Neural cell (in vitro differentiated cells): ENCODE data around the gene TSPAN9. TPM values are rescaled to one million over a fixed set of nuclear protein-coding genes. Genes with fewer than 3 reads are reported as not detected.

Experiments
- H2AFZ ChIP-seq: fragments of 200-600, 300-800 bp; sonication (generic), shearing (Covaris generic); 2 replicates; pipeline ENCODE4 v1.6.0; 2014; ENCODE audit warnings: low read depth, mild to moderate bottlenecking, antibody characterized with exemption, low read length, moderate library complexity
- H3F3A ChIP-seq: fragments of 200-600 bp; shearing (Covaris generic); 2 replicates; pipeline ENCODE4 v1.6.1; 2016; ENCODE audit warnings: mild to moderate bottlenecking, moderate library complexity, mixed read lengths, antibody characterized with exemption, low read length; ENCODE audit not compliant: insufficient read depth, poor library complexity, severe bottlenecking
- H3K27ac ChIP-seq: fragments of 200-600, 300-800 bp; sonication (generic), shearing (Covaris generic); 2 replicates; pipeline ENCODE4 v1.5.1; 2014; ENCODE audit warnings: mild to moderate bottlenecking, low read length, moderate library complexity
- H3K27me3 ChIP-seq: fragments of 300-800, 200-600 bp; sonication (generic), shearing (Covaris generic); 2 replicates; pipeline ENCODE4 v1.6.0; 2014; ENCODE audit warnings: mild to moderate bottlenecking, low read depth, low read length, moderate library complexity; ENCODE audit not compliant: insufficient read depth
- H3K36me3 ChIP-seq: fragments of 300-800, 200-600 bp; sonication (generic), shearing (Covaris generic); 2 replicates; pipeline ENCODE4 v1.5.1; 2014; ENCODE audit warnings: mild to moderate bottlenecking, antibody characterized with exemption, low read length, moderate library complexity; ENCODE audit not compliant: insufficient read depth
- H3K4me2 ChIP-seq: fragments of 300-800, 200-600 bp; sonication (generic), shearing (Covaris generic); 2 replicates; pipeline ENCODE4 v1.6.0; 2014; ENCODE audit warnings: mild to moderate bottlenecking, low read length
- H3K4me3 ChIP-seq: fragments of 300-800, 200-600 bp; sonication (generic), shearing (Covaris generic); 2 replicates; pipeline ENCODE4 v1.5.1; 2014; ENCODE audit warnings: mild to moderate bottlenecking, low read length, moderate library complexity
- H3K79me2 ChIP-seq: fragments of 200-600 bp; shearing (Covaris generic); replicated peaks from 2 replicates; pipeline ENCODE4 v1.6.0; 2014; ENCODE audit warnings: mild to moderate bottlenecking, low read length, moderate library complexity; ENCODE audit not compliant: insufficient read depth
- H3K9ac ChIP-seq: fragments of 300-800, 200-600 bp; sonication (generic), shearing (Covaris generic); 2 replicates; pipeline ENCODE4 v1.6.1; 2016; ENCODE audit warnings: mild to moderate bottlenecking, low read length, mixed read lengths
- H3K9me2 ChIP-seq: fragments of 200-600 bp; shearing (Covaris generic); 2 replicates; pipeline ENCODE4 v1.6.1; 2016; ENCODE audit warnings: mild to moderate bottlenecking, low read length, mixed read lengths; ENCODE audit not compliant: insufficient read depth
- H3K9me3 ChIP-seq: fragments of 200-600, 300-800 bp; sonication (generic), shearing (Covaris generic); 2 replicates; pipeline ENCODE4 v1.6.1; 2016; ENCODE audit warnings: mild to moderate bottlenecking, mixed run types, low read length, moderate library complexity, mixed read lengths
- H4K20me1 ChIP-seq: fragments of 200-600 bp; shearing (Covaris generic); 2 replicates; pipeline ENCODE4 v1.6.1; 2016; ENCODE audit warnings: mild to moderate bottlenecking, mixed run types; ENCODE audit not compliant: insufficient read depth
- EP300 ChIP-seq: fragments of 450-650 bp; conservative IDR thresholded peaks from 2 replicates; pipeline ENCODE4 v1.6.1; 2014; ENCODE audit warnings: antibody characterized with exemption, mild to moderate bottlenecking, moderate library complexity; ENCODE audit not compliant: poor library complexity, severe bottlenecking
- EZH2 ChIP-seq: fragments of 200-600, 300-800 bp; shearing (Covaris generic), sonication (generic); IDR thresholded peaks from 2 replicates; pipeline ENCODE4 v1.6.1; 2014; ENCODE audit warnings: antibody characterized with exemption, low read length, borderline replicate concordance, mild to moderate bottlenecking; ENCODE audit not compliant: insufficient read depth, poor library complexity, severe bottlenecking
- MXI1 ChIP-seq: fragments of 450-650 bp; conservative IDR thresholded peaks from 2 replicates; pipeline ENCODE4 v1.6.1; 2014; ENCODE audit warnings: antibody characterized with exemption, mild to moderate bottlenecking; ENCODE audit not compliant: poor library complexity, severe bottlenecking
- POLR2AphosphoS5 ChIP-seq: IDR thresholded peaks from 2 replicates; pipeline ENCODE4 v1.6.1; 2012
- RAD21 ChIP-seq: fragments of 450-650 bp; conservative IDR thresholded peaks from 2 replicates; pipeline ENCODE4 v1.6.1; 2014; ENCODE audit warnings: antibody characterized with exemption, mild to moderate bottlenecking, moderate library complexity
- SMC3 ChIP-seq: fragments of 450-650 bp; conservative IDR thresholded peaks from 2 replicates; pipeline ENCODE4 v1.6.1; 2014; ENCODE audit warnings: antibody characterized with exemption, mild to moderate bottlenecking, moderate library complexity; ENCODE audit not compliant: poor library complexity
- TAF1 ChIP-seq: IDR thresholded peaks from 2 replicates; pipeline ENCODE4 v1.6.1; 2012; ENCODE audit warnings: low read depth
- polyA plus RNA-seq: library from polyadenylated mRNA; depleted of rRNA; stranded (reverse); fragments of >200 nt; gene quantifications from 2 replicates; pipeline ENCODE4 v1.2.3, GENCODE V29; 2014
- TF ChIP-seq, protein P1 (sequence below): IDR thresholded peaks from 2 replicates; pipeline ENCODE4 v1.6.1; 2012; ENCODE audit warnings: borderline replicate concordance
- TF ChIP-seq, protein P2 (sequence below): fragments of 450-650 bp; IDR thresholded peaks from 2 replicates; pipeline ENCODE4 v1.5.1; 2014; ENCODE audit warnings: antibody characterized with exemption, mild to moderate bottlenecking, moderate library complexity; ENCODE audit not compliant: poor library complexity, severe bottlenecking

TSPAN9 gene
- polyA plus RNA-seq, 1 donor from 2014 or later: 11.9 TPM

DNA sequence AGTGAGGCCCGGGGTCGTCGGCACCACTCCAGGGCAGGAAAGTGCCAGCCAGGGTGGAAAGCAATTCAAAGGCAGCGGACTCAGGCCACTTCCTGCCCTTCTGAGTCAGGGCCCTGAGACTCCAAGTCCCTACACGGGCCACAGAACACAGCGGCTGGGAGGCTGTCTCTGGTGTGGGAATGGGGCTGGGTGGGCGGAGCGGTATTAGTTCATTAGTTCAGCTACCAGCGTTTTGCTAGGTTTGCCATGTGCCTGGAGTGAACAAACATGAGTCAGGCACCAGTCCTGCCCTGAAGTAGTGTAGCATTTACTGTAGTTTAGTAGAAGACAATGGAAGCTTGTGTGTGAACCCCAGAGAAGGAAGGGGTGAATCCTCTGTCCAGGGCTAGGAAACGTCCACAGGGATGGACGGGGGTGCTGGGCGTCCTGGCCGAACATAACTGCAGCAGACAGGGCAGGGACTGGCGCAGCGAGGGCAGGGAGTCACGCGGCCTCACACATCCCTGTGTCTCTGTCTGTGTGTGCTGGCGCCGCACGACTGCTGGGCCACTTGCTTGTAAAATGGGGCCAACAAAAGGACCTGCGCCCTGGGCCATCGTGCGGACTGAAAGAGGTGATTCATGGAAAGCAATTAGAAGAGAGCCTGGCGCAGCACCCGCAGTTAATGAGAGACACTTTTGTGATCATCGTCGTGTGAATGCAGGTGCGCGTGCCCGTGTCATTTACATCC is 227.4 kb downstream of the TSPAN9 start:
- Histone ChIP-seq H3K79me2 (no peaks in the 10 kb centered on the region), H3F3A (no peaks in the 10 kb centered on the region), H3K36me3 (no peaks in the 10 kb centered on the region), H4K20me1 (no peaks in the 10 kb centered on the region), H2AFZ (no peak overlapping the region), H3K9me2 (no peaks in the 10 kb centered on the region), H3K27me3 (no peaks in the 10 kb centered on the region), H3K4me3 (no peak overlapping the region), H3K9me3 (no peaks in the 10 kb centered on the region), H3K27ac (no peak overlapping the region), H3K4me2 (no peak overlapping the region), H3K9ac (no peak overlapping the region)
- TF ChIP-seq POLR2AphosphoS5: no peak
- TF ChIP-seq, protein P1, sequence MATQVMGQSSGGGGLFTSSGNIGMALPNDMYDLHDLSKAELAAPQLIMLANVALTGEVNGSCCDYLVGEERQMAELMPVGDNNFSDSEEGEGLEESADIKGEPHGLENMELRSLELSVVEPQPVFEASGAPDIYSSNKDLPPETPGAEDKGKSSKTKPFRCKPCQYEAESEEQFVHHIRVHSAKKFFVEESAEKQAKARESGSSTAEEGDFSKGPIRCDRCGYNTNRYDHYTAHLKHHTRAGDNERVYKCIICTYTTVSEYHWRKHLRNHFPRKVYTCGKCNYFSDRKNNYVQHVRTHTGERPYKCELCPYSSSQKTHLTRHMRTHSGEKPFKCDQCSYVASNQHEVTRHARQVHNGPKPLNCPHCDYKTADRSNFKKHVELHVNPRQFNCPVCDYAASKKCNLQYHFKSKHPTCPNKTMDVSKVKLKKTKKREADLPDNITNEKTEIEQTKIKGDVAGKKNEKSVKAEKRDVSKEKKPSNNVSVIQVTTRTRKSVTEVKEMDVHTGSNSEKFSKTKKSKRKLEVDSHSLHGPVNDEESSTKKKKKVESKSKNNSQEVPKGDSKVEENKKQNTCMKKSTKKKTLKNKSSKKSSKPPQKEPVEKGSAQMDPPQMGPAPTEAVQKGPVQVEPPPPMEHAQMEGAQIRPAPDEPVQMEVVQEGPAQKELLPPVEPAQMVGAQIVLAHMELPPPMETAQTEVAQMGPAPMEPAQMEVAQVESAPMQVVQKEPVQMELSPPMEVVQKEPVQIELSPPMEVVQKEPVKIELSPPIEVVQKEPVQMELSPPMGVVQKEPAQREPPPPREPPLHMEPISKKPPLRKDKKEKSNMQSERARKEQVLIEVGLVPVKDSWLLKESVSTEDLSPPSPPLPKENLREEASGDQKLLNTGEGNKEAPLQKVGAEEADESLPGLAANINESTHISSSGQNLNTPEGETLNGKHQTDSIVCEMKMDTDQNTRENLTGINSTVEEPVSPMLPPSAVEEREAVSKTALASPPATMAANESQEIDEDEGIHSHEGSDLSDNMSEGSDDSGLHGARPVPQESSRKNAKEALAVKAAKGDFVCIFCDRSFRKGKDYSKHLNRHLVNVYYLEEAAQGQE: no peak
- TF ChIP-seq SMC3: no peak
- TF ChIP-seq RAD21: no peak
- no peak for TF ChIP-seq EZH2
- TF ChIP-seq TAF1: no peak
- TF ChIP-seq, protein P2, sequence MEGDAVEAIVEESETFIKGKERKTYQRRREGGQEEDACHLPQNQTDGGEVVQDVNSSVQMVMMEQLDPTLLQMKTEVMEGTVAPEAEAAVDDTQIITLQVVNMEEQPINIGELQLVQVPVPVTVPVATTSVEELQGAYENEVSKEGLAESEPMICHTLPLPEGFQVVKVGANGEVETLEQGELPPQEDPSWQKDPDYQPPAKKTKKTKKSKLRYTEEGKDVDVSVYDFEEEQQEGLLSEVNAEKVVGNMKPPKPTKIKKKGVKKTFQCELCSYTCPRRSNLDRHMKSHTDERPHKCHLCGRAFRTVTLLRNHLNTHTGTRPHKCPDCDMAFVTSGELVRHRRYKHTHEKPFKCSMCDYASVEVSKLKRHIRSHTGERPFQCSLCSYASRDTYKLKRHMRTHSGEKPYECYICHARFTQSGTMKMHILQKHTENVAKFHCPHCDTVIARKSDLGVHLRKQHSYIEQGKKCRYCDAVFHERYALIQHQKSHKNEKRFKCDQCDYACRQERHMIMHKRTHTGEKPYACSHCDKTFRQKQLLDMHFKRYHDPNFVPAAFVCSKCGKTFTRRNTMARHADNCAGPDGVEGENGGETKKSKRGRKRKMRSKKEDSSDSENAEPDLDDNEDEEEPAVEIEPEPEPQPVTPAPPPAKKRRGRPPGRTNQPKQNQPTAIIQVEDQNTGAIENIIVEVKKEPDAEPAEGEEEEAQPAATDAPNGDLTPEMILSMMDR: no peak
- TF ChIP-seq EP300: no peak
- TF ChIP-seq MXI1: no peak

DNA sequence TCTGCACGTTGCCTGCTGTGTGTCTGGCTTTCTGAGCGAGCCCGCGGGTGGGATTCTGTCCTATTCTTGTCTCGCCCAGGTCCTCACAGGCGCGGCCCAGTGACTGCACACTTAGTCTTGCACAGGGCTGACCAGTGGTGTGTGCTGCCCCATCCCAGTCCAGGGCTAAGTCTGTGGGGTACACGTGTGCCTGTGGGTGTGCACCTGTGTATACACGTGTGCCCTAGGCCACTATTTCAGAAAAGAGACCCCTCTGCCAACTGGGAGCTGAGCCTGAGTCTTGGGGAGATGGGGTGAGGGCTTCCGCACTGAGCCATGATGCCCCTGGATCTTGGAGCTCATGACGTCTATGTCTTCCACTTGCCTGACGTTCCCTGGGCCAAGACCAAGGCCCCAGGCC is 228.3 kb downstream of the TSPAN9 start:
- H3K27me3 ChIP-seq: no peaks in the 10 kb centered on the region
- H3K36me3 ChIP-seq: no peaks in the 10 kb centered on the region
- H3K4me2 ChIP-seq: no peak overlapping the region
- H2AFZ ChIP-seq: no peak overlapping the region
- H3K9me2 ChIP-seq: no peaks in the 10 kb centered on the region
- no peaks in the 10 kb centered on the region for H4K20me1 ChIP-seq
- no peak overlapping the region for H3K4me3 ChIP-seq
- TF ChIP-seq EZH2 (no peak), TAF1 (no peak), SMC3 (no peak), MXI1 (no peak), POLR2AphosphoS5 (no peak), EP300 (no peak), RAD21 (no peak)
- TF ChIP-seq, protein P1: no peak
- TF ChIP-seq, protein P2: no peak
- H3K9me3 ChIP-seq: no peaks in the 10 kb centered on the region
- no peaks in the 10 kb centered on the region for H3K79me2 ChIP-seq
- H3F3A ChIP-seq: no peaks in the 10 kb centered on the region
- H3K9ac ChIP-seq: no peak overlapping the region
- no peak overlapping the region for H3K27ac ChIP-seq
